H9 (cell line): ENCODE results near the gene TBX15. TPM values are rescaled to one million over a fixed set of nuclear protein-coding genes. Genes with fewer than 3 reads are reported as not detected.

Experiments
- DNase-seq: peaks from one replicate; pipeline ENCODE4 v3.0.0-alpha.2; 2017
- H2AFZ ChIP-seq: one replicate; pipeline ENCODE4 v1.6.1; 2013; ENCODE audit warnings: mild to moderate bottlenecking, low read length, control low read depth, moderate library complexity
- H2AK5ac ChIP-seq: 2 replicates; pipeline ENCODE4 v1.6.1; 2013; ENCODE audit warnings: low read length, control low read depth, mixed read lengths; ENCODE audit not compliant: insufficient read length
- H2BK120ac ChIP-seq: one replicate; pipeline ENCODE4 v1.6.1; 2013; ENCODE audit warnings: low read depth, mild to moderate bottlenecking, low read length, control low read depth, inconsistent platforms; ENCODE audit not compliant: poor library complexity, severe bottlenecking
- H2BK12ac ChIP-seq: 2 replicates; pipeline ENCODE4 v1.6.1; 2013; ENCODE audit warnings: low read length, control low read depth, mixed read lengths, low read depth; ENCODE audit not compliant: insufficient read length
- H2BK15ac ChIP-seq: 2 replicates; pipeline ENCODE4 v1.6.1; 2013; ENCODE audit warnings: low read depth, low read length, control low read depth
- H2BK20ac ChIP-seq: one replicate; pipeline ENCODE4 v1.6.1; 2013; ENCODE audit warnings: low read depth, mild to moderate bottlenecking, low read length, control low read depth, inconsistent platforms; ENCODE audit not compliant: poor library complexity, severe bottlenecking
- H2BK5ac ChIP-seq: 2 replicates; pipeline ENCODE4 v1.6.1; 2013; ENCODE audit warnings: low read length, control low read depth, mixed read lengths; ENCODE audit not compliant: insufficient read length
- H3K14ac ChIP-seq: 2 replicates; pipeline ENCODE4 v1.6.1; 2013; ENCODE audit warnings: low read length, control low read depth; ENCODE audit not compliant: insufficient read depth
- H3K18ac ChIP-seq: 2 replicates; pipeline ENCODE4 v1.6.1; 2013; ENCODE audit warnings: low read depth, mild to moderate bottlenecking, mixed read lengths, low read length, control low read depth; ENCODE audit not compliant: insufficient read length
- H3K23ac ChIP-seq: 2 replicates; pipeline ENCODE4 v1.6.1; 2013; ENCODE audit warnings: low read length, control low read depth, mixed read lengths, low read depth; ENCODE audit not compliant: insufficient read length
- H3K23me2 ChIP-seq: 2 replicates; pipeline ENCODE4 v1.6.1; 2013; ENCODE audit warnings: low read depth, mild to moderate bottlenecking, mixed read lengths, low read length, control low read depth; ENCODE audit not compliant: insufficient read length, poor library complexity, severe bottlenecking
- H3K27ac ChIP-seq: 2 replicates; pipeline ENCODE4 v1.5.1; 2013; ENCODE audit warnings: low read length, control low read depth, mixed read lengths, low read depth; ENCODE audit not compliant: insufficient read length
- H3K27me3 ChIP-seq: 2 replicates; pipeline ENCODE4 v1.6.1; 2013; ENCODE audit warnings: low read length, control low read depth, inconsistent platforms; ENCODE audit not compliant: insufficient read depth
- H3K4ac ChIP-seq: 2 replicates; pipeline ENCODE4 v1.6.1; 2013; ENCODE audit warnings: low read depth, mild to moderate bottlenecking, control low read depth, inconsistent platforms, low read length, moderate library complexity
- H3K4me1 ChIP-seq: 2 replicates; pipeline ENCODE4 v1.6.1; 2013; ENCODE audit warnings: low read length, control low read depth, inconsistent platforms; ENCODE audit not compliant: insufficient read depth
- H3K4me2 ChIP-seq: 2 replicates; pipeline ENCODE4 v1.6.1; 2013; ENCODE audit warnings: low read length, control low read depth, mixed read lengths; ENCODE audit not compliant: insufficient read length, insufficient read depth
- H3K56ac ChIP-seq: 2 replicates; pipeline ENCODE4 v1.6.1; 2013; ENCODE audit warnings: low read depth, mild to moderate bottlenecking, mixed read lengths, low read length, control low read depth; ENCODE audit not compliant: insufficient read length
- H3K79me1 ChIP-seq: 2 replicates; pipeline ENCODE4 v1.6.1; 2013; ENCODE audit warnings: low read depth, mild to moderate bottlenecking, moderate library complexity, low read length, control low read depth, inconsistent platforms; ENCODE audit not compliant: insufficient read depth, poor library complexity, severe bottlenecking
- H3K79me2 ChIP-seq: 2 replicates; pipeline ENCODE4 v1.6.1; 2013; ENCODE audit warnings: low read length, control low read depth, inconsistent platforms; ENCODE audit not compliant: insufficient read depth
- H3K9ac ChIP-seq: 2 replicates; pipeline ENCODE4 v1.6.1; 2013; ENCODE audit warnings: low read length, control low read depth, mixed read lengths; ENCODE audit not compliant: insufficient read length; ENCODE audit errors: extremely low read depth
- H3K9me3 ChIP-seq: one replicate; pipeline ENCODE4 v1.6.1; 2013; ENCODE audit warnings: low read depth, low read length, inconsistent platforms; ENCODE audit not compliant: control insufficient read depth
- H3T11ph ChIP-seq: one replicate; pipeline ENCODE4 v1.6.1; 2013; ENCODE audit warnings: mild to moderate bottlenecking, low read length, control low read depth, inconsistent platforms
- H4K20me1 ChIP-seq: one replicate; pipeline ENCODE4 v1.6.1; 2013; ENCODE audit not compliant: control insufficient read depth, insufficient read length, insufficient read depth
- H4K5ac ChIP-seq: 2 replicates; pipeline ENCODE4 v1.6.1; 2013; ENCODE audit warnings: low read depth, mild to moderate bottlenecking, mixed read lengths, low read length, control low read depth; ENCODE audit not compliant: insufficient read length
- H4K8ac ChIP-seq: replicated peaks from 2 replicates; pipeline ENCODE4 v1.6.1; 2013; ENCODE audit warnings: low read length, control low read depth, mixed read lengths, low read depth; ENCODE audit not compliant: insufficient read length
- H4K91ac ChIP-seq: 2 replicates; pipeline ENCODE4 v1.6.1; 2013; ENCODE audit warnings: low read depth, mild to moderate bottlenecking, moderate library complexity, mixed read lengths, low read length, control low read depth; ENCODE audit not compliant: insufficient read length
- H3K27ac Mint-ChIP-seq, 3 experiments: 2 replicates in 2 of 3; 3 replicates in 1 of 3; pipeline ENCODE4 v1.8.0; 2020 to 2021; ENCODE audit warnings: mixed read lengths in 3 of 3, mild to moderate bottlenecking in 1 of 3, moderate library complexity in 1 of 3
- H3K27me3 Mint-ChIP-seq: 2 replicates; pipeline ENCODE4 v1.8.0; 2021; ENCODE audit warnings: low read depth, mild to moderate bottlenecking, moderate library complexity, mixed read lengths
- H3K36me3 Mint-ChIP-seq, 3 experiments: 2 replicates in 2 of 3; 3 replicates in 1 of 3; pipeline ENCODE4 v1.8.0; 2020 to 2021; ENCODE audit warnings: low read depth in 3 of 3, mixed read lengths in 3 of 3; ENCODE audit not compliant: insufficient read depth in 1 of 3
- H3K4me1 Mint-ChIP-seq, 2 experiments: 2 replicates each; pipeline ENCODE4 v1.8.0; 2020; ENCODE audit warnings: mixed read lengths in 2 of 2
- H3K4me3 Mint-ChIP-seq, 2 experiments: 2 replicates in 1 of 2; 3 replicates in 1 of 2; pipeline ENCODE4 v1.8.0; 2020 to 2021; ENCODE audit warnings: mild to moderate bottlenecking in 2 of 2, mixed read lengths in 2 of 2, moderate library complexity in 1 of 2
- H3K9me3 Mint-ChIP-seq, 2 experiments: 2 replicates in 1 of 2; 3 replicates in 1 of 2; pipeline ENCODE4 v1.8.0; 2020; ENCODE audit warnings: mild to moderate bottlenecking in 2 of 2, mixed read lengths in 2 of 2, moderate library complexity in 1 of 2
- WGBS: extraction: QIAGEN DNeasy Blood & Tissue Kit; methylation state at CpG from one replicate; pipeline ENCODE4 v1.1.7; 2013; ENCODE audit warnings: missing lambda C conversion rate, low lambda C conversion rate, mixed read lengths; ENCODE audit not compliant: insufficient read length; ENCODE audit errors: extremely low coverage; 5-methylcytosine and 5-hydroxymethylcytosine counted together
- total RNA-seq: library from RNA; stranded (reverse); gene quantifications from 2 replicates; pipeline ENCODE4 v1.2.1, GENCODE V29; 2021
- TF ChIP-seq, protein P1 (sequence below): fragments of 200-600 bp; sonication (generic); conservative IDR thresholded peaks from 3 replicates; pipeline ENCODE4 v1.8.0; 2021; ENCODE audit warnings: antibody characterized with exemption, mild to moderate bottlenecking

TBX15 gene
- total RNA-seq, 1 experiment from 2014 or later, result 0.07 TPM

DNA sequence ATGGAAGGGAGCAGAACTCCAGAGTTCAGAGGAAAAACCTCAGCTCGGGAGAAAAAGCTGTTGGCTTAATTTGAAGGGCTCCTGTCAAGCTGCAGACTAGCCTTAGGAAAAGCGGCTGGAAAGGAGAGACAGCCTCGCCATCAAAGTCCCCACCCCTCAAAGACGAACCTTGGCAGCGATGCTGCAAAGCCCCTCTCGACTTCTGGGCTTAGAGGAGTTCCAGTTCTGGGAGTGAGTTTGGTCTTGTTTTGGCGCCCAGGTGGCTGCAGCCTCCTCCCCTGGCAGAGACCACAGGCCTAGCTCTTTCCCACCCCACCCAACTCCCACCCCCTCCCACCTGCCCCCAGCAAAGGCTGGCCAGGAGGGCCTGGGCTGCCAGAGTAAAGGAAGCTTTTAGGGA, 9.1 kb upstream of the TBX15 start:
- no peak overlapping the region for H4K8ac ChIP-seq
- no peak overlapping the region for H2BK12ac ChIP-seq
- no peak for DNase-seq
- WGBS, result no CpG with 5 or more reads among the region's 7 CpGs
- H3K56ac ChIP-seq, result no peak overlapping the region
- no peaks in the 10 kb centered on the region for H4K20me1 ChIP-seq
- no peaks in the 10 kb centered on the region for H3K79me2 ChIP-seq
- no peaks in the 10 kb centered on the region for H3K9me3 ChIP-seq
- H3K27ac ChIP-seq, result no peak overlapping the region
- H3K27me3 ChIP-seq, result peaks cover 98% of the 10 kb centered on the region
- no peak overlapping the region for H2BK5ac ChIP-seq
- H2AK5ac ChIP-seq, result no peak overlapping the region
- H2BK120ac ChIP-seq, result no peak overlapping the region
- Mint-ChIP-seq H3K36me3 (peaks cover 0 to 2% (median 2%) of the 10 kb centered on the region in 3 experiments; a peak in 1 of 7 replicates), H3K4me1 (peaks cover 25 to 47% of the 10 kb centered on the region in 2 experiments), H3K4me3 (no peak overlapping the region), H3K27ac (no peak overlapping the region), H3K27me3 (peaks cover 100% of the 10 kb centered on the region), H3K9me3 (peaks cover 2 to 4% of the 10 kb centered on the region in 2 experiments; a peak in 2 of 5 replicates)
- no peak overlapping the region for H2AFZ ChIP-seq
- H4K91ac ChIP-seq, result no peak overlapping the region
- H2BK20ac ChIP-seq, result no peak overlapping the region
- no peak overlapping the region for H3K14ac ChIP-seq
- no peak overlapping the region for H3T11ph ChIP-seq
- H3K79me1 ChIP-seq, result no peaks in the 10 kb centered on the region
- H3K18ac ChIP-seq, result no peak overlapping the region
- no peaks in the 10 kb centered on the region; the same call in 1 of the 2 replicates for H3K4me1 ChIP-seq
- TF ChIP-seq, protein P1, sequence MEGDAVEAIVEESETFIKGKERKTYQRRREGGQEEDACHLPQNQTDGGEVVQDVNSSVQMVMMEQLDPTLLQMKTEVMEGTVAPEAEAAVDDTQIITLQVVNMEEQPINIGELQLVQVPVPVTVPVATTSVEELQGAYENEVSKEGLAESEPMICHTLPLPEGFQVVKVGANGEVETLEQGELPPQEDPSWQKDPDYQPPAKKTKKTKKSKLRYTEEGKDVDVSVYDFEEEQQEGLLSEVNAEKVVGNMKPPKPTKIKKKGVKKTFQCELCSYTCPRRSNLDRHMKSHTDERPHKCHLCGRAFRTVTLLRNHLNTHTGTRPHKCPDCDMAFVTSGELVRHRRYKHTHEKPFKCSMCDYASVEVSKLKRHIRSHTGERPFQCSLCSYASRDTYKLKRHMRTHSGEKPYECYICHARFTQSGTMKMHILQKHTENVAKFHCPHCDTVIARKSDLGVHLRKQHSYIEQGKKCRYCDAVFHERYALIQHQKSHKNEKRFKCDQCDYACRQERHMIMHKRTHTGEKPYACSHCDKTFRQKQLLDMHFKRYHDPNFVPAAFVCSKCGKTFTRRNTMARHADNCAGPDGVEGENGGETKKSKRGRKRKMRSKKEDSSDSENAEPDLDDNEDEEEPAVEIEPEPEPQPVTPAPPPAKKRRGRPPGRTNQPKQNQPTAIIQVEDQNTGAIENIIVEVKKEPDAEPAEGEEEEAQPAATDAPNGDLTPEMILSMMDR, result no peak
- no peak overlapping the region for H2BK15ac ChIP-seq
- H3K9ac ChIP-seq, result no peak overlapping the region
- peaks cover 7% of the 10 kb centered on the region for H3K23me2 ChIP-seq
- no peak overlapping the region for H3K4me2 ChIP-seq
- H3K23ac ChIP-seq, result no peak overlapping the region
- H4K5ac ChIP-seq, result no peak overlapping the region
- no peak overlapping the region for H3K4ac ChIP-seq
